ENCODE results near the gene TGM2.

GRCh38 chr20:38146628-38147027, 18.4 kb downstream of the TGM2 start:
- TF ChIP-seq GATA3 (IDR thresholded peaks at IDR 0.05; ENCODE audit: low read depth, low read length) (no peak), GATA2 (IDR thresholded peaks at IDR 0.05; ENCODE audit: low read depth, low read length) (no peak)
